LNCaP clone FGC (cell line): ENCODE results near the gene ALPI.

Source experiments
- DNase-seq: peaks from one replicate; pipeline ENCODE4 v3.0.0-alpha.2; 2011; ENCODE audit warnings: low read depth
- H3K4me3 ChIP-seq: 2 replicates; pipeline ENCODE4 v1.5.1; 2011; ENCODE audit warnings: mild to moderate bottlenecking, low read depth, low read length, control low read depth
- CTCF ChIP-seq: IDR thresholded peaks from 2 replicates; pipeline ENCODE4 v1.5.1; 2012; ENCODE audit warnings: mild to moderate bottlenecking; ENCODE audit not compliant: control insufficient read depth, insufficient read depth; ENCODE audit errors: extremely low read depth

ALPI gene

GRCh38 chr2:232492963-232493700 is 37.2 kb downstream of the ALPI start:
- H3K4me3 ChIP-seq, result no peak overlapping the region
- TF ChIP-seq CTCF, result no peak
- DNase-seq, result no peak

GRCh38 chr2:232493701-232494474 is 37.9 kb downstream of the ALPI start:
- no peak overlapping the region for H3K4me3 ChIP-seq
- TF ChIP-seq CTCF, result no peak
- DNase-seq, result no peak

- no peak for TF ChIP-seq CTCF
- DNase-seq, result no peak
Observed at GRCh38 chr2:232494542-232494941, 38.6 kb downstream of the ALPI start.

GRCh38 chr2:232495292-232495691 is 39.3 kb downstream of the ALPI start:
- no peak for TF ChIP-seq CTCF
- H3K4me3 ChIP-seq, result no peak overlapping the region
- DNase-seq, result no peak

More at GRCh38 chr2:232494542-232494941, 38.6 kb downstream of the ALPI start:
- no peak overlapping the region for H3K4me3 ChIP-seq

- TF ChIP-seq CTCF, result no peak
Observed at GRCh38 chr2:232496501-232497270, 40.7 kb downstream of the ALPI start.

GRCh38 chr2:232497348-232497747 is 41.4 kb downstream of the ALPI start:
- H3K4me3 ChIP-seq, result no peak overlapping the region
- no peak for TF ChIP-seq CTCF
- DNase-seq, result no peak

More at GRCh38 chr2:232496501-232497270, 40.7 kb downstream of the ALPI start:
- no peak for DNase-seq
- H3K4me3 ChIP-seq, result no peak overlapping the region
